Measurements from ENCODE around the gene ZNF79.

ZNF79 gene

DNA sequence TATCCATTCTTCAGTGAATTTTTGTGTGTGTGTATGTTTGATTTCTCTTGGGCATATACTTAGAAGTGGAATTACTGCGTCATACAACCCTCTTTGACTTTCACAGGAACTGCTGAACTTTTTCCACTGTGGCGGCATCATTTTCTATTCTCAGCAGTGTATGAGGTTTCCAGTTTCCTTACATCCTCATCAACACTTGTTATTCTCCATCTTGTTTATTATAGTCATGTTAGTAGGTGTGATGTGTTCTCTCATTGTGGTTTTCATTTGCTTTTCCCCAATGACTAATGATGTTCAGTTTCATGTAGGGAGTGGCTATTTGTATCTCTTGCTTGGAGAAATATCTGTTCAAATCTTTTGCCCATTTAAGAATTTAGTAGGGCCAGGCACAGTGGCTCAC lies 2.6 kb downstream of the ZNF79 start:
- DNase-seq (ENCODE audit: low spot score), result no peak

- DNase-seq (ENCODE audit: low spot score), result no peak
Observed at GRCh38 chr9:127428348-127428747, 4.2 kb downstream of the ZNF79 start.

- no peak for DNase-seq (ENCODE audit: low spot score)
Observed at GRCh38 chr9:127430415-127430814, 6.2 kb downstream of the ZNF79 start.

GRCh38 chr9:127437497-127438264 lies 13.5 kb downstream of the ZNF79 start:
- no peak for DNase-seq (ENCODE audit: low spot score)

DNA sequence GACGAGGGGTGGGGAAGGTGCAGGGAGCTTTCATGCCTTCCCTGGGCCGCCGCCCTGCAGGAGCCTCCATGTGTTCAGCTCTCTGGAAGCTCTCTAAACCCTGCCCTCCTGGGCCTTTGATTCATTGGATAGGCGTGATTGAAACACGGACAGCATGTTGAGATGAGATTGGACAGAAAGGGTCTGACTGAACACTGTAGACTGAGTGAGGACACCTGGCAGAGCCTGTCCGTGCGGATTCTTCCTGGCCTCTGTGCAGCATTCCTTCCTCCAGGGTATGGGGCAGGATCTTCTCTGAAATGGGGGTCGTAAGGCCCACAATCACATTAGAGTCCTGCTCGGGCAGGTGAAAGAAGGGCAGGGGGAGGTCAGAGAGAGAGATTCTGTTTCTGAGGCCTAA lies 14.2 kb downstream of the ZNF79 start:
- DNase-seq (ENCODE audit: low spot score), result no peak

- DNase-seq (ENCODE audit: low spot score), result no peak
Observed at GRCh38 chr9:127444283-127444920, 20.2 kb downstream of the ZNF79 start.

GRCh38 chr9:127444921-127445850 lies 21.0 kb downstream of the ZNF79 start:
- no peak for DNase-seq (ENCODE audit: low spot score)

- DNase-seq (ENCODE audit: low spot score), result no peak
Observed at GRCh38 chr9:127445851-127446712, 21.9 kb downstream of the ZNF79 start.

- no peak for DNase-seq (ENCODE audit: low spot score)
Observed at GRCh38 chr9:127446713-127447415, 22.7 kb downstream of the ZNF79 start.

GRCh38 chr9:127447416-127448111 lies 23.4 kb downstream of the ZNF79 start:
- no peak for DNase-seq (ENCODE audit: low spot score)

DNA sequence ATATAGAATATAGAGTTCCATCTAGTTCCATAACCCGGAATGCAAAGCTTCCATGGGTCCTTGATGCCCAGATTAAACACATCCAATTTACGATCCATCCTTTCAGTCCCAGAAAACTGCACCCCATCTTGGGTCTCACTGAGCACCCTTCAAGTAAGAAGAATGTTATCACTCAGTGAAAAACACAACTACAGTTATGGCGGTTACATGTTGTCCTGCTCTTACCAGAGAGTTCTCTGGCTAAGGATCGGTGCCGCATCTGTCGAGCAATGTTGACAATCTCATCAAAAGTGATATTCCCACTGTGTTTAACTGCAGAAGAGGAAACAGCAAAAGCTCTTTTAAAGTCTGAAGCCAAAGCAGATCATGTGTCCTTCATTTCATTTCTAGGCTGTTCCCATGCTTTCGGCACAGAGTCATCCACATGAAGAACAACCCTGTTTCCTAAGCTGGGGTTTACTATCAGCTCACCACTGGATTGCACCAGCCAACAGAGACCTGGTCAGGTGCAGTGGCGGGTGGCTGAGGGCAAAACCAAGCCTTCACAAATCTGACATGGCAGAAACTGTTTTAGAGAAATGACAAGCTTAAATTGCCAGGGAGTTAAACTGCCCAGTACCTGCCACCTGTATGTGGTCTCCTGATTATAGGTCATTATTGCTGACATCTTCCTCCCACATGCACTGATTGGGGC lies 24.1 kb downstream of the ZNF79 start:
- DNase-seq (ENCODE audit: low spot score), result no peak

- no peak for DNase-seq (ENCODE audit: low spot score)
Observed at GRCh38 chr9:127449332-127449966, 25.3 kb downstream of the ZNF79 start.

- no peak for DNase-seq (ENCODE audit: low spot score)
Observed at GRCh38 chr9:127450243-127450760, 26.1 kb downstream of the ZNF79 start.

- DNase-seq (ENCODE audit: low spot score), result peak; percentile 99
Observed at GRCh38 chr9:127450830-127451607, 26.8 kb downstream of the ZNF79 start, which contains the start of the genes LRSAM1 and RPL12. LRSAM1 (plus strand) TSS chr9:127451510; CDS start chr9:127454528, 3,018 bp downstream. RPL12 (minus strand) TSS chr9:127451406; CDS start chr9:127451317, 89 bp downstream.

- DNase-seq (ENCODE audit: low spot score), result no peak
Observed at GRCh38 chr9:127451608-127451857, 27.4 kb downstream of the ZNF79 start.

- peak; percentile 63 for DNase-seq (ENCODE audit: low spot score)
Observed at GRCh38 chr9:127451858-127452656, 27.9 kb downstream of the ZNF79 start.

DNA sequence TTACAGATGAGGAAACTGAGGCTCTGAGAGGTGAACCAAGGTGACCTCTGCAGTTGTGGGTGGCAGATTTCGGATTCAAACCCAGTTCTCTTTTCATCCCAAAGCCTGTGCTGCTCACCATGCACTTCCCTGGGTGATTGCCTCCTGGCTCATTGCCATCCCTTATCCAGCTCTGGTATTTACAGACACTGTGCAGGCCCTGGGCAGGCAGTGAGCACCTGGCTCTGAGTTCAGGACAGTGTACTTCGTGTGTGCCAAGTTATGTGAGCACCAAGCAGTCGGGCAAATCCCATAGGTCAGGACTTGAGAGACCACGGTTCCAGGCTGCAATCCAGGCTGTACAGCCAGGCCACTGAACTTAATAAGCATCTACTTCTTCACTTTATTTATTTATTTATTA lies 28.5 kb downstream of the ZNF79 start:
- DNase-seq (ENCODE audit: low spot score), result no peak
